Neural cell (in vitro differentiated cells): ENCODE results near the gene SEPTIN7. TPM values are rescaled to one million over a fixed set of nuclear protein-coding genes. Genes with fewer than 3 reads are reported as not detected.

ENCODE experiments used
- H2AFZ ChIP-seq: fragments of 200-600, 300-800 bp; sonication (generic), shearing (Covaris generic); 2 replicates; pipeline ENCODE4 v1.6.0; 2014; ENCODE audit warnings: low read depth, mild to moderate bottlenecking, antibody characterized with exemption, low read length, moderate library complexity
- H3F3A ChIP-seq: fragments of 200-600 bp; shearing (Covaris generic); 2 replicates; pipeline ENCODE4 v1.6.1; 2016; ENCODE audit warnings: mild to moderate bottlenecking, moderate library complexity, mixed read lengths, antibody characterized with exemption, low read length; ENCODE audit not compliant: insufficient read depth, poor library complexity, severe bottlenecking
- H3K27ac ChIP-seq: fragments of 200-600, 300-800 bp; sonication (generic), shearing (Covaris generic); 2 replicates; pipeline ENCODE4 v1.5.1; 2014; ENCODE audit warnings: mild to moderate bottlenecking, low read length, moderate library complexity
- H3K27me3 ChIP-seq: fragments of 300-800, 200-600 bp; sonication (generic), shearing (Covaris generic); 2 replicates; pipeline ENCODE4 v1.6.0; 2014; ENCODE audit warnings: mild to moderate bottlenecking, low read depth, low read length, moderate library complexity; ENCODE audit not compliant: insufficient read depth
- H3K36me3 ChIP-seq: fragments of 300-800, 200-600 bp; sonication (generic), shearing (Covaris generic); 2 replicates; pipeline ENCODE4 v1.5.1; 2014; ENCODE audit warnings: mild to moderate bottlenecking, antibody characterized with exemption, low read length, moderate library complexity; ENCODE audit not compliant: insufficient read depth
- H3K4me2 ChIP-seq: fragments of 300-800, 200-600 bp; sonication (generic), shearing (Covaris generic); 2 replicates; pipeline ENCODE4 v1.6.0; 2014; ENCODE audit warnings: mild to moderate bottlenecking, low read length
- H3K4me3 ChIP-seq: fragments of 300-800, 200-600 bp; sonication (generic), shearing (Covaris generic); 2 replicates; pipeline ENCODE4 v1.5.1; 2014; ENCODE audit warnings: mild to moderate bottlenecking, low read length, moderate library complexity
- H3K79me2 ChIP-seq: fragments of 200-600 bp; shearing (Covaris generic); replicated peaks from 2 replicates; pipeline ENCODE4 v1.6.0; 2014; ENCODE audit warnings: mild to moderate bottlenecking, low read length, moderate library complexity; ENCODE audit not compliant: insufficient read depth
- H3K9ac ChIP-seq: fragments of 300-800, 200-600 bp; sonication (generic), shearing (Covaris generic); 2 replicates; pipeline ENCODE4 v1.6.1; 2016; ENCODE audit warnings: mild to moderate bottlenecking, low read length, mixed read lengths
- H3K9me2 ChIP-seq: fragments of 200-600 bp; shearing (Covaris generic); 2 replicates; pipeline ENCODE4 v1.6.1; 2016; ENCODE audit warnings: mild to moderate bottlenecking, low read length, mixed read lengths; ENCODE audit not compliant: insufficient read depth
- H3K9me3 ChIP-seq: fragments of 200-600, 300-800 bp; sonication (generic), shearing (Covaris generic); 2 replicates; pipeline ENCODE4 v1.6.1; 2016; ENCODE audit warnings: mild to moderate bottlenecking, mixed run types, low read length, moderate library complexity, mixed read lengths
- H4K20me1 ChIP-seq: fragments of 200-600 bp; shearing (Covaris generic); 2 replicates; pipeline ENCODE4 v1.6.1; 2016; ENCODE audit warnings: mild to moderate bottlenecking, mixed run types; ENCODE audit not compliant: insufficient read depth
- CTCF ChIP-seq: fragments of 450-650 bp; IDR thresholded peaks from 2 replicates; pipeline ENCODE4 v1.5.1; 2014; ENCODE audit warnings: antibody characterized with exemption, mild to moderate bottlenecking, moderate library complexity; ENCODE audit not compliant: poor library complexity, severe bottlenecking
- EP300 ChIP-seq: fragments of 450-650 bp; conservative IDR thresholded peaks from 2 replicates; pipeline ENCODE4 v1.6.1; 2014; ENCODE audit warnings: antibody characterized with exemption, mild to moderate bottlenecking, moderate library complexity; ENCODE audit not compliant: poor library complexity, severe bottlenecking
- EZH2 ChIP-seq: fragments of 200-600, 300-800 bp; shearing (Covaris generic), sonication (generic); IDR thresholded peaks from 2 replicates; pipeline ENCODE4 v1.6.1; 2014; ENCODE audit warnings: antibody characterized with exemption, low read length, borderline replicate concordance, mild to moderate bottlenecking; ENCODE audit not compliant: insufficient read depth, poor library complexity, severe bottlenecking
- MXI1 ChIP-seq: fragments of 450-650 bp; conservative IDR thresholded peaks from 2 replicates; pipeline ENCODE4 v1.6.1; 2014; ENCODE audit warnings: antibody characterized with exemption, mild to moderate bottlenecking; ENCODE audit not compliant: poor library complexity, severe bottlenecking
- POLR2AphosphoS5 ChIP-seq: IDR thresholded peaks from 2 replicates; pipeline ENCODE4 v1.6.1; 2012
- RAD21 ChIP-seq: fragments of 450-650 bp; conservative IDR thresholded peaks from 2 replicates; pipeline ENCODE4 v1.6.1; 2014; ENCODE audit warnings: antibody characterized with exemption, mild to moderate bottlenecking, moderate library complexity
- REST ChIP-seq: IDR thresholded peaks from 2 replicates; pipeline ENCODE4 v1.6.1; 2012; ENCODE audit warnings: borderline replicate concordance
- SMC3 ChIP-seq: fragments of 450-650 bp; conservative IDR thresholded peaks from 2 replicates; pipeline ENCODE4 v1.6.1; 2014; ENCODE audit warnings: antibody characterized with exemption, mild to moderate bottlenecking, moderate library complexity; ENCODE audit not compliant: poor library complexity
- TAF1 ChIP-seq: IDR thresholded peaks from 2 replicates; pipeline ENCODE4 v1.6.1; 2012; ENCODE audit warnings: low read depth
- polyA plus RNA-seq: library from polyadenylated mRNA; depleted of rRNA; stranded (reverse); fragments of >200 nt; gene quantifications from 2 replicates; pipeline ENCODE4 v1.2.3, GENCODE V29; 2014

Gene SEPTIN7
- polyA plus RNA-seq, 1 donor from 2014 or later = 492 TPM

GRCh38 chr7:35819954-35820703 is 19.3 kb downstream of the SEPTIN7 start:
- no peaks in the 10 kb centered on the region for H3K27me3 ChIP-seq
- H3K79me2 ChIP-seq = peaks cover 97% of the 10 kb centered on the region
- H3K4me3 ChIP-seq = no peak overlapping the region
- no peaks in the 10 kb centered on the region for H3F3A ChIP-seq
- no peak overlapping the region for H3K4me2 ChIP-seq
- TF ChIP-seq EZH2 (no peak), TAF1 (no peak), SMC3 (no peak), POLR2AphosphoS5 (no peak), RAD21 (no peak), REST (no peak), MXI1 (no peak), CTCF (no peak)
- no peak overlapping the region for H3K27ac ChIP-seq
- no peak overlapping the region for H3K9ac ChIP-seq
- H2AFZ ChIP-seq = no peak overlapping the region
- H3K36me3 ChIP-seq = no peaks in the 10 kb centered on the region
- H4K20me1 ChIP-seq = no peaks in the 10 kb centered on the region
- H3K9me2 ChIP-seq = no peaks in the 10 kb centered on the region
- no peaks in the 10 kb centered on the region for H3K9me3 ChIP-seq

- Histone ChIP-seq H3K4me3 (no peak overlapping the region), H3K36me3 (no peaks in the 10 kb centered on the region), H3K9ac (no peak overlapping the region), H3K27me3 (no peaks in the 10 kb centered on the region), H4K20me1 (no peaks in the 10 kb centered on the region), H3K79me2 (peaks cover 97% of the 10 kb centered on the region), H3K9me2 (no peaks in the 10 kb centered on the region), H3K4me2 (no peak overlapping the region), H2AFZ (no peak overlapping the region), H3K27ac (no peak overlapping the region), H3K9me3 (no peaks in the 10 kb centered on the region), H3F3A (no peaks in the 10 kb centered on the region)
- TF ChIP-seq REST (no peak), POLR2AphosphoS5 (no peak), RAD21 (no peak), TAF1 (no peak), EZH2 (no peak), EP300 (no peak), SMC3 (no peak), MXI1 (no peak), CTCF (no peak)
Measured at GRCh38 chr7:35820858-35821257, 20.0 kb downstream of the SEPTIN7 start.
